GM18508 (cell line): ENCODE results near the gene ZNF391.
A peak's percentile ranks its signal among the peaks of the same experiment; 100 is the strongest.
"Not testable (repeated sequence)": the region's sequence is repeated elsewhere in the genome, so short reads cannot be mapped to it uniquely, and the experiment has no call there.

Source experiments
- ATAC-seq: cut with Tn5 transposase; IDR thresholded peaks from one replicate; pipeline ENCODE4 v1.9.1; 2021; ENCODE audit warnings: moderate number of reproducible peaks; ENCODE audit not compliant: insufficient read depth, unreplicated experiment

Gene ZNF391

GRCh38 chr6:27388293-27389197 lies at the start of gene ZNF391:
Gene ZNF391 (plus strand): TSS chr6:27388759. CDS start chr6:27400371, 11,612 bp downstream.
- ATAC-seq: peak; percentile 70

- ATAC-seq: no peak
These were observed 35.7 kb upstream of the ZNF391 start for GRCh38 chr6:27352850-27353249.

- ATAC-seq: no peak
These were observed 29.8 kb upstream of the ZNF391 start for GRCh38 chr6:27358786-27359185.

- no peak for ATAC-seq
These were observed 29.3 kb upstream of the ZNF391 start for GRCh38 chr6:27359231-27359630.

- ATAC-seq: no peak
These were observed 20.4 kb upstream of the ZNF391 start for GRCh38 chr6:27368202-27368601.

- ATAC-seq: no peak
These were observed 18.2 kb upstream of the ZNF391 start for GRCh38 chr6:27370391-27370790.

GRCh38 chr6:27374824-27375612 lies 13.5 kb upstream of the ZNF391 start:
- no peak for ATAC-seq

GRCh38 chr6:27375613-27376079 lies 12.9 kb upstream of the ZNF391 start:
- ATAC-seq: no peak

- not testable (repeated sequence) for ATAC-seq
These were observed 10.2 kb upstream of the ZNF391 start for GRCh38 chr6:27378406-27378805.

GRCh38 chr6:27381001-27381400 lies 7.6 kb upstream of the ZNF391 start:
- ATAC-seq: not testable (repeated sequence)

GRCh38 chr6:27383011-27383410 lies 5.5 kb upstream of the ZNF391 start:
- ATAC-seq: no peak

- ATAC-seq: no peak
These were observed 5.1 kb upstream of the ZNF391 start for GRCh38 chr6:27383481-27383880.

GRCh38 chr6:27392623-27393022 lies 4.1 kb downstream of the ZNF391 start:
- no peak for ATAC-seq

- no peak for ATAC-seq
These were observed 5.5 kb downstream of the ZNF391 start for GRCh38 chr6:27394073-27394472.

GRCh38 chr6:27400877-27401642 lies 12.5 kb downstream of the ZNF391 start:
- ATAC-seq: no peak

GRCh38 chr6:27406085-27406484 lies 17.5 kb downstream of the ZNF391 start:
- ATAC-seq: no peak

GRCh38 chr6:27407153-27407814 lies 18.7 kb downstream of the ZNF391 start:
- no peak for ATAC-seq

GRCh38 chr6:27414300-27414699 lies 25.7 kb downstream of the ZNF391 start:
- no peak for ATAC-seq

- ATAC-seq: no peak
These were observed 26.4 kb downstream of the ZNF391 start for GRCh38 chr6:27414996-27415395.

GRCh38 chr6:27415898-27416297 lies 27.3 kb downstream of the ZNF391 start:
- no peak for ATAC-seq
